GM21367 (cell line): ENCODE results near the gene CARD11.

Experiments used
- ATAC-seq: cut with Tn5 transposase; IDR thresholded peaks from one replicate; pipeline ENCODE4 v1.9.1; 2021; ENCODE audit not compliant: unreplicated experiment

The CARD11 gene

GRCh38 chr7:3043544-3044371 lies at the start of gene CARD11:
TSS of gene CARD11 (minus strand) at chr7:3043867. CDS start at chr7:2958506, 85,361 bp downstream.
- ATAC-seq = no peak

- ATAC-seq = peak; percentile 65
Measured at GRCh38 chr7:3092468-3092867, 48.8 kb upstream of the CARD11 start.

- ATAC-seq = no peak
Measured at GRCh38 chr7:3091631-3092030, 48.0 kb upstream of the CARD11 start.

GRCh38 chr7:3089493-3089892 lies 45.8 kb upstream of the CARD11 start:
- ATAC-seq = no peak

GRCh38 chr7:3087243-3087755 lies 43.6 kb upstream of the CARD11 start:
- no peak for ATAC-seq

GRCh38 chr7:3083350-3083749 lies 39.7 kb upstream of the CARD11 start:
- ATAC-seq = no peak

GRCh38 chr7:3082831-3083230 lies 39.2 kb upstream of the CARD11 start:
- ATAC-seq = no peak

GRCh38 chr7:3082386-3082785 lies 38.7 kb upstream of the CARD11 start:
- no peak for ATAC-seq

GRCh38 chr7:3080106-3080505 lies 36.4 kb upstream of the CARD11 start:
- ATAC-seq = no peak

GRCh38 chr7:3078514-3078913 lies 34.8 kb upstream of the CARD11 start:
- ATAC-seq = no peak

- no peak for ATAC-seq
Measured at GRCh38 chr7:3076700-3077099, 33.0 kb upstream of the CARD11 start.

GRCh38 chr7:3076163-3076562 lies 32.5 kb upstream of the CARD11 start:
- ATAC-seq = no peak

GRCh38 chr7:3075441-3075840 lies 31.8 kb upstream of the CARD11 start:
- no peak for ATAC-seq

- ATAC-seq = no peak
Measured at GRCh38 chr7:3074459-3074821, 30.8 kb upstream of the CARD11 start.

- no peak for ATAC-seq
Measured at GRCh38 chr7:3073763-3074458, 30.2 kb upstream of the CARD11 start.

- no peak for ATAC-seq
Measured at GRCh38 chr7:3070908-3071307, 27.2 kb upstream of the CARD11 start.

GRCh38 chr7:3069771-3070449 lies 26.2 kb upstream of the CARD11 start:
- ATAC-seq = no peak

GRCh38 chr7:3068530-3068929 lies 24.9 kb upstream of the CARD11 start:
- no peak for ATAC-seq

- ATAC-seq = no peak
Measured at GRCh38 chr7:3067606-3068380, 24.1 kb upstream of the CARD11 start.

GRCh38 chr7:3067193-3067592 lies 23.5 kb upstream of the CARD11 start:
- no peak for ATAC-seq

- no peak for ATAC-seq
Measured at GRCh38 chr7:3066506-3066905, 22.8 kb upstream of the CARD11 start.
